ENCODE data around the gene DHX34. TPM values are rescaled to one million over a fixed set of nuclear protein-coding genes. Genes with fewer than 3 reads are reported as not detected.

DHX34 gene
- 12.4 and 13.7 TPM in 2 replicates for total RNA-seq

GRCh38 chr19:47348819-47349795 lies at the start of gene DHX34:
DHX34 (plus strand) TSS chr19:47349315; CDS start chr19:47353031, 3,716 bp downstream.

GRCh38 chr19:47309608-47310007 lies 39.5 kb upstream of the DHX34 start, which contains the start of gene C5AR1:
C5AR1 (plus strand) TSS chr19:47309861; CDS start chr19:47309896, 35 bp downstream.

GRCh38 chr19:47331931-47332547 lies 17.1 kb upstream of the DHX34 start, which contains the start of gene C5AR2:
C5AR2 (plus strand) TSS chr19:47332175; CDS start chr19:47340800, 8,625 bp downstream.

GRCh38 chr19:47419030-47419783 lies 70.1 kb downstream of the DHX34 start, which contains the start of gene MEIS3:
MEIS3 (minus strand) TSS chr19:47419527; CDS start chr19:47419081, 446 bp downstream.

Other genes with a start within 250 kb of the DHX34 start
- 26.3 and 28.7 TPM in 2 replicates for gene ZC3H4, start 235.5 kb upstream of the DHX34 start, total RNA-seq
- gene SAE1, start 218.5 kb upstream of the DHX34 start, total RNA-seq = 176 and 203 TPM in 2 replicates
- gene BBC3, start 118.1 kb upstream of the DHX34 start, total RNA-seq = 14.7 and 16.8 TPM in 2 replicates
- 13.6 and 15.3 TPM in 2 replicates for gene CCDC9, start 92.8 kb upstream of the DHX34 start, total RNA-seq
- 7.1 and 10.4 TPM in 2 replicates for gene INAFM1, start 74.4 kb upstream of the DHX34 start, total RNA-seq
- 0.15 and 0.17 TPM in 2 replicates for gene C5AR1, start 39.5 kb upstream of the DHX34 start, total RNA-seq
- 0.30 TPM in 1 of 2 replicates, not detected in the other for gene C5AR2, start 17.1 kb upstream of the DHX34 start, total RNA-seq
- gene MEIS3, start 70.2 kb downstream of the DHX34 start, total RNA-seq = 6.7 and 7.7 TPM in 2 replicates
- gene SLC8A2, start 122.6 kb downstream of the DHX34 start, total RNA-seq = not detected in 2 replicates
- gene KPTN, start 134.9 kb downstream of the DHX34 start, total RNA-seq = 6.4 and 10.9 TPM in 2 replicates
- 97.2 and 106 TPM in 2 replicates for gene NAPA, start 165.7 kb downstream of the DHX34 start, total RNA-seq
- gene ZNF541, start 223.8 kb downstream of the DHX34 start, total RNA-seq = 0.15 TPM in 1 of 2 replicates, not detected in the other